ENCODE data around the gene PDXP.

The PDXP gene

GRCh38 chr22:37674951-37675929 lies 16.7 kb downstream of the PDXP start, which contains the start of gene LGALS1 (continued):
- TF ChIP-seq ZNF449 (tag by site-specific recombination; IDR thresholded peaks at IDR 0.05) (peak; percentile 91), SP7 (tag by site-specific recombination; IDR thresholded peaks at IDR 0.05) (peak; percentile 76), REST (tag by site-specific recombination; IDR thresholded peaks at IDR 0.05) (no peak), SETDB1 (IDR thresholded peaks at IDR 0.05; ENCODE audit: insufficient read length, low read length) (no peak), ZXDB (tag by site-specific recombination; IDR thresholded peaks at IDR 0.05) (peak; percentile 77; the same call in 1 of the 2 replicates), ZNF37A (tag by site-specific recombination; IDR thresholded peaks at IDR 0.05) (no peak), ZNF423 (tag by site-specific recombination; IDR thresholded peaks at IDR 0.05) (no peak), ZNF639 (tag by site-specific recombination; IDR thresholded peaks at IDR 0.05) (peak; percentile 53; the same call in 1 of the 2 replicates), ZNF776 (tag by site-specific recombination; IDR thresholded peaks at IDR 0.05; ENCODE audit: borderline replicate concordance) (no peak), ZNF707 (tag by site-specific recombination; IDR thresholded peaks at IDR 0.05) (no peak), ZNF404 (tag by site-specific recombination; IDR thresholded peaks at IDR 0.05) (no peak), ZBTB1 (tag by site-specific recombination; IDR thresholded peaks at IDR 0.05) (no peak), ZNF280D (tag by site-specific recombination; IDR thresholded peaks at IDR 0.05) (no peak), ZNF658 (tag by site-specific recombination; IDR thresholded peaks at IDR 0.05) (no peak), ZNF274 (IDR thresholded peaks at IDR 0.05; ENCODE audit: low read length) (no peak), ZNF274 (tag by site-specific recombination; IDR thresholded peaks at IDR 0.05; ENCODE audit: borderline replicate concordance) (no peak), ZNF571 (tag by site-specific recombination; IDR thresholded peaks at IDR 0.05) (no peak), ELK4 (IDR thresholded peaks at IDR 0.05; ENCODE audit: borderline replicate concordance, low read depth, low read length) (no peak), YY2 (tag by site-specific recombination; IDR thresholded peaks at IDR 0.05) (no peak), ZBTB20 (tag by site-specific recombination; IDR thresholded peaks at IDR 0.05) (peak; percentile 97), ZNF221 (tag by site-specific recombination; IDR thresholded peaks at IDR 0.05; ENCODE audit: borderline replicate concordance) (no peak), ZNF302 (tag by site-specific recombination; IDR thresholded peaks at IDR 0.05; ENCODE audit: low read depth) (no peak), ZNF629 (tag by site-specific recombination; IDR thresholded peaks at IDR 0.05) (0 out of 2 replicates have a peak, but pooled peaks have one; percentile 14), ZFP69B (tag by site-specific recombination; IDR thresholded peaks at IDR 0.05) (peak; percentile 97), ZNF558 (tag by site-specific recombination; IDR thresholded peaks at IDR 0.05) (no peak), GLIS2 (tag by site-specific recombination; IDR thresholded peaks at IDR 0.05) (peak; percentile 85), ZSCAN4 (tag by site-specific recombination; IDR thresholded peaks at IDR 0.05) (no peak), ZSCAN16 (tag by site-specific recombination; IDR thresholded peaks at IDR 0.05) (no peak)

Measured in HEK293 (cell line).